HepG2 (cell line): ENCODE measurements around the gene PRKAG3. TPM values are rescaled to one million over a fixed set of nuclear protein-coding genes. Genes with fewer than 3 reads are reported as not detected.

ENCODE experiments used
- BRCA1 ChIP-seq: sonication (generic); formaldehyde crosslinking; IDR thresholded peaks from 2 replicates; pipeline ENCODE4 v1.4.0; 2020; ENCODE audit warnings: missing genetic modification reagents
- FOXA1 ChIP-seq, 2 experiments: fragments of 450-650 bp in 1 of 2; sonication (generic) in 1 of 2; formaldehyde crosslinking in 1 of 2; IDR thresholded peaks; 2 replicates each; pipeline versions ENCODE4 v1.4.0 to v1.6.1; 2016 to 2020; ENCODE audit warnings: missing genetic modification reagents in 1 of 2
- FOXP4 ChIP-seq: sonication (generic); formaldehyde crosslinking; IDR thresholded peaks from 2 replicates; pipeline ENCODE4 v1.4.0; 2020; ENCODE audit warnings: missing genetic modification reagents
- HOMEZ ChIP-seq: IDR thresholded peaks from 2 replicates; pipeline ENCODE4 v1.6.1; 2016; ENCODE audit warnings: low read depth
- MLXIP ChIP-seq: sonication (generic); formaldehyde crosslinking; IDR thresholded peaks from 2 replicates; pipeline ENCODE4 v1.9.0; 2021; ENCODE audit warnings: missing genetic modification reagents, borderline replicate concordance
- SAP130 ChIP-seq: IDR thresholded peaks from 2 replicates; pipeline ENCODE4 v1.6.1; 2016; ENCODE audit warnings: low read depth
- SMAD3 ChIP-seq: sonication (generic); formaldehyde crosslinking; IDR thresholded peaks from 2 replicates; pipeline ENCODE4 v1.4.0; 2020; ENCODE audit warnings: missing genetic modification reagents
- SP1 ChIP-seq, 2 experiments: fragments of 450-650 bp in 1 of 2; sonication (generic) in 1 of 2; formaldehyde crosslinking in 1 of 2; IDR thresholded peaks; 2 replicates each; pipeline versions ENCODE4 v1.4.0 to v1.6.1; 2016 to 2020; ENCODE audit warnings: missing genetic modification reagents in 1 of 2
- SP4 ChIP-seq: sonication (generic); formaldehyde crosslinking; IDR thresholded peaks from 2 replicates; pipeline ENCODE4 v1.8.1; 2023; ENCODE audit warnings: mild to moderate bottlenecking, missing genetic modification reagents
- SUZ12 ChIP-seq: fragments of 150-350 bp; IDR thresholded peaks from 2 replicates; pipeline ENCODE4 v1.6.1; 2014; ENCODE audit warnings: low read depth, low read length
- U2AF2 ChIP-seq: fragments of 200-400 bp; formaldehyde crosslinking; IDR thresholded peaks from 2 replicates; pipeline ENCODE4 v1.6.1; 2017; ENCODE audit warnings: low read depth, mild to moderate bottlenecking, low read length
- XBP1 ChIP-seq: sonication (generic); formaldehyde crosslinking; IDR thresholded peaks from 2 replicates; pipeline ENCODE4 v1.5.0; 2020; ENCODE audit warnings: missing genetic modification reagents
- ZFP36 ChIP-seq: fragments of 150-350 bp; IDR thresholded peaks from 2 replicates; pipeline ENCODE4 v1.6.1; 2018; ENCODE audit warnings: borderline replicate concordance, low read length, low read depth; ENCODE audit not compliant: partially characterized antibody
- ZNF24 ChIP-seq: fragments of 450-650 bp; IDR thresholded peaks from 2 replicates; pipeline ENCODE4 v1.6.1; 2017; ENCODE audit warnings: antibody characterized with exemption, mild to moderate bottlenecking
- ZNF569 ChIP-seq: sonication (generic); formaldehyde crosslinking; IDR thresholded peaks from 2 replicates; pipeline ENCODE4 v1.5.0; 2020; ENCODE audit warnings: mild to moderate bottlenecking, missing genetic modification reagents, moderate library complexity, borderline replicate concordance
- ZNF646 ChIP-seq: sonication (generic); formaldehyde crosslinking; IDR thresholded peaks from 2 replicates; pipeline ENCODE4 v1.9.0; 2021; ENCODE audit warnings: mild to moderate bottlenecking, missing genetic modification reagents
- polyA plus RNA-seq, 8 experiments: library from polyadenylated mRNA; depleted of rRNA in 3 of 8; stranded (reverse) in 7 of 8; unstranded in 1 of 8; fragments of >200 nt; fragmentation: Illumina TruSeq in 4 of 8; extraction: Trizol in 4 of 8; gene quantifications; 2 replicates each; pipeline versions ENCODE4 v1.2.1 to v1.2.3, GENCODE V29; 2011 to 2016; ENCODE audit warnings: low read depth in 4 of 8, missing spikeins in 1 of 8, mixed read lengths in 1 of 8; ENCODE audit not compliant: insufficient read depth in 1 of 8
- total RNA-seq, 5 experiments: library from RNA; depleted of rRNA; stranded (reverse); fragments of >200 nt; fragmentation: Illumina TruSeq; extraction: Trizol; gene quantifications; 2 replicates each; pipeline ENCODE4 v1.2.3, GENCODE V29; 2016; ENCODE audit warnings: low read depth in 1 of 5

The PRKAG3 gene
- total and polyA plus RNA-seq, 2 of the 13 experiments (the other 11 are each of a cell fraction or from before 2014, with no cell fraction given), result not detected

- TF ChIP-seq MLXIP (CRISPR knock-in tag), result no peak
- TF ChIP-seq SMAD3 (CRISPR knock-in tag), result no peak
- TF ChIP-seq HOMEZ (CRISPR knock-in tag), result peak; percentile 78; the same call in 1 of the 2 replicates
- TF ChIP-seq FOXP4, result peak; percentile 66; the same call in 1 of the 2 replicates
- no peak for TF ChIP-seq SP4
- TF ChIP-seq ZNF569 (CRISPR knock-in tag), result no peak
- no peak; the same call in 1 of the 2 replicates for TF ChIP-seq SAP130
- TF ChIP-seq BRCA1 (CRISPR knock-in tag), result no peak
- no peak for TF ChIP-seq XBP1 (CRISPR knock-in tag)
- TF ChIP-seq ZFP36, result no peak
- TF ChIP-seq SUZ12, result no peak
- no peak for TF ChIP-seq ZNF24
- 0 out of 2 replicates have a peak, but pooled peaks have one; percentile 34 for TF ChIP-seq ZNF646
- no peak for TF ChIP-seq SP1 (IDR thresholded peaks at IDR 0.05)
- no peak for TF ChIP-seq SP1 (CRISPR knock-in tag; IDR thresholded peaks at IDR 0.05)
- TF ChIP-seq U2AF2, result no peak
- TF ChIP-seq FOXA1 (IDR thresholded peaks at IDR 0.05), result no peak
- peak; percentile 74 for TF ChIP-seq FOXA1 (CRISPR knock-in tag; IDR thresholded peaks at IDR 0.05)
Measured at GRCh38 chr2:218780851-218781690, 50.5 kb downstream of the PRKAG3 start (continued).
